Prostate gland (tissue), 2 donors: ENCODE results near the gene ID3. TPM values are rescaled to one million over a fixed set of nuclear protein-coding genes. Genes with fewer than 3 reads are reported as not detected.
A peak's percentile ranks its signal among the peaks of the same experiment; 100 is the strongest.

Source experiments
- DNase-seq: peaks from one replicate; pipeline ENCODE4 v3.0.0-alpha.2; 2019; ENCODE audit warnings: low spot score
- H3K27ac ChIP-seq, 2 donors: fragments of 200-600 bp; sonication (generic); 2 replicates each; pipeline ENCODE4 v1.5.1; 2017 to 2019
- H3K27me3 ChIP-seq: fragments of 200-600 bp; sonication (generic); replicated peaks from 2 replicates; pipeline ENCODE4 v1.5.1; 2019; ENCODE audit not compliant: insufficient read depth
- H3K36me3 ChIP-seq, 2 donors: fragments of 200-600 bp; sonication (generic); 1 replicate in 1 of 2; 2 replicates in 1 of 2; pipeline versions ENCODE4 v1.5.1 to v1.8.1; 2017 to 2019
- H3K4me1 ChIP-seq: fragments of 200-600 bp; sonication (generic); replicated peaks from 2 replicates; pipeline ENCODE4 v1.5.1; 2019
- H3K4me3 ChIP-seq, 2 donors: fragments of 200-600 bp; sonication (generic); 2 replicates each; pipeline ENCODE4 v1.5.1; 2017 to 2019
- H3K9me3 ChIP-seq: fragments of 200-600 bp; sonication (generic); 2 replicates; pipeline ENCODE4 v1.5.1; 2017
- CTCF ChIP-seq, 4 experiments: fragments of 200-600 bp in 2 of 4; fragments of 450-650 bp in 2 of 4; sonication (generic) in 2 of 4; IDR thresholded peaks; 1 replicate in 3 of 4; 2 replicates in 1 of 4; pipeline ENCODE4 v1.5.1; 2016 to 2019; ENCODE audit warnings: antibody characterized with exemption in 4 of 4, mild to moderate bottlenecking in 2 of 4, moderate library complexity in 2 of 4
- POLR2A ChIP-seq: fragments of 450-650 bp; IDR thresholded peaks from one replicate; pipeline ENCODE4 v1.6.1; 2016; ENCODE audit warnings: antibody characterized with exemption, mild to moderate bottlenecking
- POLR2AphosphoS5 ChIP-seq: sonication (generic); formaldehyde crosslinking; IDR thresholded peaks from one replicate; pipeline ENCODE4 v1.6.1; 2017; ENCODE audit warnings: antibody characterized with exemption
- WGBS: methylation state at CpG from one replicate; pipeline ENCODE4 v1.1.5; 2018; 5-methylcytosine and 5-hydroxymethylcytosine counted together
- intact Hi-C: fragments of 100-400 bp; cut with DNase I; formaldehyde crosslinking; loops from one replicate; pipeline ENCODE4 v1.14.2; 2022
- total RNA-seq, 2 donors: library from RNA; depleted of rRNA; stranded (reverse); fragments of >200 nt; gene quantifications; one replicate each; pipeline ENCODE4 v1.1.0, GENCODE V29; 2016

ID3 gene
- total RNA-seq, 2 donors from 2014 or later, result 151 to 184 TPM

GRCh38 chr1:23568608-23569383 lies 9.5 kb upstream of the ID3 start:
- 24% methylated on average over 16 of the region's 16 CpGs for WGBS
- H3K4me3 ChIP-seq, result peak overlapping the region; percentile 51 to 53
- TF ChIP-seq POLR2A, result no peak
- no peak for TF ChIP-seq CTCF (IDR thresholded peaks at IDR 0.05)
- TF ChIP-seq POLR2AphosphoS5, result no peak
- DNase-seq, result no peak
- no peaks in the 10 kb centered on the region for H3K4me1 ChIP-seq
- intact Hi-C loops, result no loop called here
- H3K27me3 ChIP-seq, result no peaks in the 10 kb centered on the region
- peak overlapping the region; percentile 63 to 71 for H3K27ac ChIP-seq
- no peaks in the 10 kb centered on the region for H3K9me3 ChIP-seq
- no peaks in the 10 kb centered on the region for H3K36me3 ChIP-seq

DNA sequence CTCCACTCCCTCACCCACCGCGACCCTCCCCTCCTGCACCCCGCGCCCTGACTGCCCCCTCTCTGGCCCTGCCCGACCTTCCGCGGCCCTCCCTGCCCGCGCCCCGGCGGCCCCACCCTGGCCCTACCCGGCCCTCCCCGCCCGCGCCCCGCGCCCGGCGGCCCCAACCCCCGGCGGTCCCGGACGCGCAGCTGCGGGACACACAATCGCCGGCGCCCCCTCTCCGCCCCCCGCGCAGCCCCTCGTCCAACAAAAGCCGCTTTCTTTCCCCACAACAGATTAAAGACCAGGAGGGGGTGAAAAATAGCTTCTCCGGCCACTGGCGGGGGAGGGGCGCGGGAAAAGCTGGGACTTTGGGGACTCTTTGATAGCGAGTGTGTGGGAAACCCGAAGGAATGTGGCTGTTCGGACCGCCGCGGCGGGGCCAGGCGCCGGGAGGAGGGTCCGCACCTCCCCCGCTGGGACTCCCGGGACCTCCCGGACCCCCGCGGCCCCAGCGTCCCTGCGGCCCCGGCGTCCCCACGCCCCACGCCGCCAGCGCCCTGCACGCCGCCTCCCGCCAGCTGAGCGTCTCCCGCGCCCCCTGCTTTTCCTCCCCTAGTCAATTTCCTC lies 8.8 kb upstream of the ID3 start:
- TF ChIP-seq POLR2A (no peak), CTCF (IDR thresholded peaks at IDR 0.05) (no peak), POLR2AphosphoS5 (no peak)
- H3K4me1 ChIP-seq, result no peaks in the 10 kb centered on the region
- no peaks in the 10 kb centered on the region for H3K27me3 ChIP-seq
- under 1% methylated on average over 56 of the region's 66 CpGs for WGBS
- no peaks in the 10 kb centered on the region for H3K36me3 ChIP-seq
- H3K9me3 ChIP-seq, result no peaks in the 10 kb centered on the region
- intact Hi-C loops, result no loop called here
- H3K4me3 ChIP-seq, result peak overlapping the region; percentile 51 to 53
- H3K27ac ChIP-seq, result peak overlapping the region; percentile 63 to 71
- DNase-seq, result no peak

- Histone ChIP-seq H3K4me3 (peak overlapping the region; percentile 51 to 53), H3K27ac (peak overlapping the region; percentile 63 to 71), H3K27me3 (no peaks in the 10 kb centered on the region), H3K9me3 (no peaks in the 10 kb centered on the region), H3K36me3 (no peaks in the 10 kb centered on the region), H3K4me1 (no peaks in the 10 kb centered on the region)
- intact Hi-C loops, result no loop called here
- no peak for DNase-seq
- WGBS, result 56% methylated on average over 15 of the region's 15 CpGs
- no peak for TF ChIP-seq CTCF (IDR thresholded peaks at IDR 0.05)
These were observed 8.3 kb upstream of the ID3 start for GRCh38 chr1:23567629-23567995.

- no peaks in the 10 kb centered on the region for H3K27me3 ChIP-seq
- 84% methylated on average over 6 of the region's 6 CpGs for WGBS
- no peak overlapping the region for H3K4me3 ChIP-seq
- no peak for TF ChIP-seq POLR2AphosphoS5
- no peak for TF ChIP-seq POLR2A
- TF ChIP-seq CTCF (IDR thresholded peaks at IDR 0.05), result no peak
- no peaks in the 10 kb centered on the region for H3K9me3 ChIP-seq
- H3K36me3 ChIP-seq, result no peaks in the 10 kb centered on the region
- no peak for DNase-seq
- no peak overlapping the region for H3K27ac ChIP-seq
- H3K4me1 ChIP-seq, result peaks cover 3% of the 10 kb centered on the region
- intact Hi-C loops, result no loop called here
These were observed 7.0 kb upstream of the ID3 start for GRCh38 chr1:23566304-23566703.

DNA sequence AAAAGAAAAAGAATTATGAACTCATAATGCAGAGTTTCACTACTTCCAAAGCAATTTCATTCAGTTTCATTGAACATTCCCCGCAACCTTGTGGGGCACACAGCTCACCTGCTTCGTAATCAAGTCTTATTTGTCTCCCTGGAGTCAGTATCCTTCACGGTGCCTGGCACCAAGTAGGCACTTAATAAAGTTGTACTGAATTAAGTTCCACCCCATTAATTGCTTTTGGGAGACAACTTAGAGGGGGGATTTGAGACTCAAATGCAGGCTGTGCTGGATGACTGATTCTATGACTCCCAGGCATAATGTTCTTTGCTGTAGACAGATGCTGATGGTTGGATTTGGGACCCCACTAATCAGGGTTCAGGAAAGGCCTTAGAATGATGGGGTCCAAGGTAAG lies 6.5 kb upstream of the ID3 start:
- Histone ChIP-seq H3K27me3 (no peaks in the 10 kb centered on the region), H3K4me3 (no peak overlapping the region), H3K27ac (no peak overlapping the region), H3K36me3 (no peaks in the 10 kb centered on the region), H3K4me1 (peaks cover 3% of the 10 kb centered on the region), H3K9me3 (no peaks in the 10 kb centered on the region)
- no peak for DNase-seq
- WGBS, result 84% methylated on average over 3 of the region's 3 CpGs
- no peak for TF ChIP-seq POLR2AphosphoS5
- TF ChIP-seq CTCF (IDR thresholded peaks at IDR 0.05), result no peak
- no peak for TF ChIP-seq POLR2A
- intact Hi-C loops, result no loop called here
